ENCODE results near the gene BMF.
"Not testable (repeated sequence)": the region's sequence is repeated elsewhere in the genome, so short reads cannot be mapped to it uniquely, and the experiment has no call there.

BMF gene

GRCh38 chr15:40149339-40149738 lies 40.7 kb upstream of the BMF start:
- Histone ChIP-seq H3K27me3 (ENCODE audit: insufficient read depth, poor library complexity, severe bottlenecking) (no peaks in the 10 kb centered on the region), H3K27ac (replicated peaks) (no peak overlapping the region), H3K4me3 (replicated peaks; ENCODE audit: insufficient read depth, low read length) (no peak overlapping the region)
- TF ChIP-seq SPI1 (IDR thresholded peaks at IDR 0.05; ENCODE audit: borderline replicate concordance, low read depth): no peak
- TF ChIP-seq GABPA (IDR thresholded peaks at IDR 0.05; ENCODE audit: low read depth): no peak
- no peak for TF ChIP-seq REST (IDR thresholded peaks at IDR 0.05; ENCODE audit: insufficient replicate concordance, low read depth)
- TF ChIP-seq CTCF (IDR thresholded peaks at IDR 0.05; ENCODE audit: insufficient read depth, low read length): no peak
- TF ChIP-seq POLR2AphosphoS5 (IDR thresholded peaks at IDR 0.05; ENCODE audit: low read depth): no peak
- no peak for DNase-seq (ENCODE audit: low read depth in 1 of 2, low spot score in 1 of 2)

GRCh38 chr15:40146037-40146436 lies 37.4 kb upstream of the BMF start:
- Histone ChIP-seq H3K27me3 (ENCODE audit: insufficient read depth, poor library complexity, severe bottlenecking) (no peaks in the 10 kb centered on the region), H3K27ac (replicated peaks) (no peak overlapping the region), H3K4me3 (replicated peaks; ENCODE audit: insufficient read depth, low read length) (no peak overlapping the region)
- DNase-seq (ENCODE audit: low read depth in 1 of 2, low spot score in 1 of 2): no peak
- TF ChIP-seq SPI1 (IDR thresholded peaks at IDR 0.05; ENCODE audit: borderline replicate concordance, low read depth): no peak
- TF ChIP-seq GABPA (IDR thresholded peaks at IDR 0.05; ENCODE audit: low read depth): no peak
- TF ChIP-seq POLR2AphosphoS5 (IDR thresholded peaks at IDR 0.05; ENCODE audit: low read depth): no peak
- no peak for TF ChIP-seq REST (IDR thresholded peaks at IDR 0.05; ENCODE audit: insufficient replicate concordance, low read depth)
- no peak for TF ChIP-seq CTCF (IDR thresholded peaks at IDR 0.05; ENCODE audit: insufficient read depth, low read length)

- Histone ChIP-seq H3K27me3 (ENCODE audit: insufficient read depth, poor library complexity, severe bottlenecking) (no peaks in the 10 kb centered on the region), H3K27ac (replicated peaks) (no peak overlapping the region), H3K4me3 (replicated peaks; ENCODE audit: insufficient read depth, low read length) (no peak overlapping the region)
- DNase-seq (ENCODE audit: low read depth in 1 of 2, low spot score in 1 of 2): no peak
- TF ChIP-seq GABPA (IDR thresholded peaks at IDR 0.05; ENCODE audit: low read depth) (no peak), POLR2AphosphoS5 (IDR thresholded peaks at IDR 0.05; ENCODE audit: low read depth) (no peak), SPI1 (IDR thresholded peaks at IDR 0.05; ENCODE audit: borderline replicate concordance, low read depth) (no peak), REST (IDR thresholded peaks at IDR 0.05; ENCODE audit: insufficient replicate concordance, low read depth) (no peak)
Measured at GRCh38 chr15:40142428-40142827, 33.7 kb upstream of the BMF start.

GRCh38 chr15:40138201-40138570 lies 29.5 kb upstream of the BMF start:
- H3K4me3 ChIP-seq (replicated peaks; ENCODE audit: insufficient read depth, low read length); H3K27me3 ChIP-seq (ENCODE audit: insufficient read depth, poor library complexity, severe bottlenecking); H3K27ac ChIP-seq (replicated peaks); DNase-seq (ENCODE audit: low read depth in 1 of 2, low spot score in 1 of 2): not testable (repeated sequence)
